Measurements from ENCODE around the gene VPS54. TPM values are rescaled to one million over a fixed set of nuclear protein-coding genes. Genes with fewer than 3 reads are reported as not detected.
A peak's percentile ranks its signal among the peaks of the same experiment; 100 is the strongest.

Gene VPS54
- total RNA-seq, 1 experiment from 2014 or later: 14.6 TPM

DNA sequence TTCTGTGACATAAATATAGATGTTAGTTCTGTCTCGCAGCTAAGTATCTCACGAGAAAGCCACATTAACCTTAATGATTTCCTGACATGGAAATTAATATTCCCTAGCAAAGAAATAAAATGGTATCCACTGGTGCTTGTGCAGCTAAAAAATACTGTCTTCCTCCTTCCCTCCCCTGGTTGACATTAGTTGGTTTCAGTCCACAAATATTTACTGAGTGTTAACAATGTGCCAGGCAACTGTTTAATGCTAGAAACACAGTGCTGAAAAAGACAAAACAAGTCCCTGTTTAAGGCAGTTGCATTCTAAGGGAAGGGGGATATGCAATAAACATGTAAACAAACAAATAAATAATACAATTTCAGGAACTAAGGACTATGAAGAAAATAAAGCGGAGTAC lies 44.2 kb upstream of the VPS54 start:
- H3K27me3 Mint-ChIP-seq (ENCODE audit: low read depth): no peaks in the 10 kb centered on the region
- no peak overlapping the region for H3K4me3 Mint-ChIP-seq
- CTCF ChIA-PET: interaction anchor here (0.9 to 2.3 kb wide), 3 partner anchors 14 to 425 kb away, joined by 3 to 9 read pairs (median 3); no protein-coding TSS in a partner anchor
- POLR2A ChIA-PET: no interaction called here
- TF ChIP-seq, protein P1, sequence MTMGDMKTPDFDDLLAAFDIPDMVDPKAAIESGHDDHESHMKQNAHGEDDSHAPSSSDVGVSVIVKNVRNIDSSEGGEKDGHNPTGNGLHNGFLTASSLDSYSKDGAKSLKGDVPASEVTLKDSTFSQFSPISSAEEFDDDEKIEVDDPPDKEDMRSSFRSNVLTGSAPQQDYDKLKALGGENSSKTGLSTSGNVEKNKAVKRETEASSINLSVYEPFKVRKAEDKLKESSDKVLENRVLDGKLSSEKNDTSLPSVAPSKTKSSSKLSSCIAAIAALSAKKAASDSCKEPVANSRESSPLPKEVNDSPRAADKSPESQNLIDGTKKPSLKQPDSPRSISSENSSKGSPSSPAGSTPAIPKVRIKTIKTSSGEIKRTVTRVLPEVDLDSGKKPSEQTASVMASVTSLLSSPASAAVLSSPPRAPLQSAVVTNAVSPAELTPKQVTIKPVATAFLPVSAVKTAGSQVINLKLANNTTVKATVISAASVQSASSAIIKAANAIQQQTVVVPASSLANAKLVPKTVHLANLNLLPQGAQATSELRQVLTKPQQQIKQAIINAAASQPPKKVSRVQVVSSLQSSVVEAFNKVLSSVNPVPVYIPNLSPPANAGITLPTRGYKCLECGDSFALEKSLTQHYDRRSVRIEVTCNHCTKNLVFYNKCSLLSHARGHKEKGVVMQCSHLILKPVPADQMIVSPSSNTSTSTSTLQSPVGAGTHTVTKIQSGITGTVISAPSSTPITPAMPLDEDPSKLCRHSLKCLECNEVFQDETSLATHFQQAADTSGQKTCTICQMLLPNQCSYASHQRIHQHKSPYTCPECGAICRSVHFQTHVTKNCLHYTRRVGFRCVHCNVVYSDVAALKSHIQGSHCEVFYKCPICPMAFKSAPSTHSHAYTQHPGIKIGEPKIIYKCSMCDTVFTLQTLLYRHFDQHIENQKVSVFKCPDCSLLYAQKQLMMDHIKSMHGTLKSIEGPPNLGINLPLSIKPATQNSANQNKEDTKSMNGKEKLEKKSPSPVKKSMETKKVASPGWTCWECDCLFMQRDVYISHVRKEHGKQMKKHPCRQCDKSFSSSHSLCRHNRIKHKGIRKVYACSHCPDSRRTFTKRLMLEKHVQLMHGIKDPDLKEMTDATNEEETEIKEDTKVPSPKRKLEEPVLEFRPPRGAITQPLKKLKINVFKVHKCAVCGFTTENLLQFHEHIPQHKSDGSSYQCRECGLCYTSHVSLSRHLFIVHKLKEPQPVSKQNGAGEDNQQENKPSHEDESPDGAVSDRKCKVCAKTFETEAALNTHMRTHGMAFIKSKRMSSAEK (CRISPR knock-in tag; IDR thresholded peaks at IDR 0.05; ENCODE audit: borderline replicate concordance): no peak
- no peak for TF ChIP-seq NR2C2 (CRISPR knock-in tag; IDR thresholded peaks at IDR 0.05)
- TF ChIP-seq, protein P2, sequence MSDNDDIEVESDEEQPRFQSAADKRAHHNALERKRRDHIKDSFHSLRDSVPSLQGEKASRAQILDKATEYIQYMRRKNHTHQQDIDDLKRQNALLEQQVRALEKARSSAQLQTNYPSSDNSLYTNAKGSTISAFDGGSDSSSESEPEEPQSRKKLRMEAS (CRISPR knock-in tag; IDR thresholded peaks at IDR 0.05): no peak
- TF ChIP-seq TP53 (CRISPR knock-in tag; IDR thresholded peaks at IDR 0.05): no peak
- TF ChIP-seq MXD4 (CRISPR knock-in tag; IDR thresholded peaks at IDR 0.05; ENCODE audit: borderline replicate concordance): no peak
- TF ChIP-seq GTF2I (CRISPR knock-in tag; conservative IDR thresholded peaks at IDR 0.05): no peak
- TF ChIP-seq JUN (CRISPR knock-in tag; IDR thresholded peaks at IDR 0.05): no peak
- TF ChIP-seq JAZF1 (CRISPR knock-in tag; IDR thresholded peaks at IDR 0.05): no peak
- no peak for TF ChIP-seq KAT7 (CRISPR knock-in tag; IDR thresholded peaks at IDR 0.05; ENCODE audit: borderline replicate concordance)
- no peak for TF ChIP-seq ZNF671 (CRISPR knock-in tag; IDR thresholded peaks at IDR 0.05)
- no peak for TF ChIP-seq ZNF425 (CRISPR knock-in tag; conservative IDR thresholded peaks at IDR 0.05)
- no peak for TF ChIP-seq TEAD4 (CRISPR knock-in tag; IDR thresholded peaks at IDR 0.05)
- no peak for TF ChIP-seq GRHL2 (CRISPR knock-in tag; IDR thresholded peaks at IDR 0.05; ENCODE audit: insufficient replicate concordance, severe bottlenecking)
- no peak for TF ChIP-seq CBFB (CRISPR knock-in tag; IDR thresholded peaks at IDR 0.05; ENCODE audit: low read depth)
- TF ChIP-seq NFE2L1 (CRISPR knock-in tag; IDR thresholded peaks at IDR 0.05): no peak
- H3K27ac Mint-ChIP-seq: no peak overlapping the region
- no peaks in the 10 kb centered on the region for H3K36me3 Mint-ChIP-seq
- no peaks in the 10 kb centered on the region for H3K9me3 Mint-ChIP-seq
- H3K4me1 Mint-ChIP-seq: peaks cover 45% of the 10 kb centered on the region
- DNase-seq (ENCODE audit: low spot score) (no peak), ATAC-seq (no peak)

DNA sequence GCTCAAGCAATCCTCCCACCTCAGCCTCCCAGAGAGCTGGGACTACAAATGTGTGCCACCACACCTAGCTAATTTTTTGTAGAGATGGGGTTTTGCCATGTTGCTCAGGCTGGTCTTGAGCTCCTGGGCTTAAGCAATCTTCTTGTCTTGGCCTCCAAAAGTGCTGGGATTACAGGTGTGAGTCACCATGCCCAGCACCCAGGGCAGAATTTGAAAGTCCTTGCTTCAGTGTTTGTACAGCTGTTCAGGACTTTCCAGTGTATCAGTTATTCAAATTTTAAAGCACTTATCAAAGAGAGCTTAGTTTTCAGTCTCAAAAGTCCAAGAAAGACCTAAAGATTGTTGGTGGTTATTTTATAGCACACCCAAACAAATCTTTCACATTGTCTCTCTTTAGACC lies 43.6 kb upstream of the VPS54 start:
- Mint-ChIP-seq H3K9me3 (no peaks in the 10 kb centered on the region), H3K36me3 (no peaks in the 10 kb centered on the region), H3K4me1 (peaks cover 50% of the 10 kb centered on the region), H3K27me3 (ENCODE audit: low read depth) (no peaks in the 10 kb centered on the region), H3K4me3 (no peak overlapping the region), H3K27ac (peak overlapping the region; percentile 14; the same call in 1 of the 2 replicates)
- no peak for DNase-seq (ENCODE audit: low spot score)
- POLR2A ChIA-PET: no interaction called here
- no peak for ATAC-seq
- CTCF ChIA-PET: interaction anchor here (0.9 kb wide), 1 partner anchor 268 kb away, joined by 3 read pairs; no protein-coding TSS in a partner anchor
- TF ChIP-seq, protein P3, sequence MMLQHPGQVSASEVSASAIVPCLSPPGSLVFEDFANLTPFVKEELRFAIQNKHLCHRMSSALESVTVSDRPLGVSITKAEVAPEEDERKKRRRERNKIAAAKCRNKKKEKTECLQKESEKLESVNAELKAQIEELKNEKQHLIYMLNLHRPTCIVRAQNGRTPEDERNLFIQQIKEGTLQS (CRISPR knock-in tag; conservative IDR thresholded peaks at IDR 0.05): no peak
- TF ChIP-seq SP1 (CRISPR knock-in tag; conservative IDR thresholded peaks at IDR 0.05): no peak
- TF ChIP-seq ZNF396 (CRISPR knock-in tag; IDR thresholded peaks at IDR 0.05; ENCODE audit: borderline replicate concordance): no peak
- TF ChIP-seq, protein P4, sequence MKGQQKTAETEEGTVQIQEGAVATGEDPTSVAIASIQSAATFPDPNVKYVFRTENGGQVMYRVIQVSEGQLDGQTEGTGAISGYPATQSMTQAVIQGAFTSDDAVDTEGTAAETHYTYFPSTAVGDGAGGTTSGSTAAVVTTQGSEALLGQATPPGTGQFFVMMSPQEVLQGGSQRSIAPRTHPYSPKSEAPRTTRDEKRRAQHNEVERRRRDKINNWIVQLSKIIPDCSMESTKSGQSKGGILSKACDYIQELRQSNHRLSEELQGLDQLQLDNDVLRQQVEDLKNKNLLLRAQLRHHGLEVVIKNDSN (CRISPR knock-in tag; IDR thresholded peaks at IDR 0.05): no peak
- TF ChIP-seq TP53 (CRISPR knock-in tag; IDR thresholded peaks at IDR 0.05): no peak
- no peak for TF ChIP-seq ATF6 (CRISPR knock-in tag; IDR thresholded peaks at IDR 0.05)
- TF ChIP-seq SMAD4 (CRISPR knock-in tag; IDR thresholded peaks at IDR 0.05): no peak
- no peak for TF ChIP-seq ZNF219 (CRISPR knock-in tag; IDR thresholded peaks at IDR 0.05; ENCODE audit: borderline replicate concordance)
- no peak for TF ChIP-seq FOXK1 (CRISPR knock-in tag; IDR thresholded peaks at IDR 0.05)
- TF ChIP-seq, protein P5, sequence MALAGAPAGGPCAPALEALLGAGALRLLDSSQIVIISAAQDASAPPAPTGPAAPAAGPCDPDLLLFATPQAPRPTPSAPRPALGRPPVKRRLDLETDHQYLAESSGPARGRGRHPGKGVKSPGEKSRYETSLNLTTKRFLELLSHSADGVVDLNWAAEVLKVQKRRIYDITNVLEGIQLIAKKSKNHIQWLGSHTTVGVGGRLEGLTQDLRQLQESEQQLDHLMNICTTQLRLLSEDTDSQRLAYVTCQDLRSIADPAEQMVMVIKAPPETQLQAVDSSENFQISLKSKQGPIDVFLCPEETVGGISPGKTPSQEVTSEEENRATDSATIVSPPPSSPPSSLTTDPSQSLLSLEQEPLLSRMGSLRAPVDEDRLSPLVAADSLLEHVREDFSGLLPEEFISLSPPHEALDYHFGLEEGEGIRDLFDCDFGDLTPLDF (CRISPR knock-in tag; IDR thresholded peaks at IDR 0.05): no peak
- no peak for TF ChIP-seq ERG (CRISPR knock-in tag; IDR thresholded peaks at IDR 0.05)

Data from WTC11 (cell line).